IMR-90 (cell line): ENCODE results near the gene IL17D.

ENCODE experiments used
- CEBPB ChIP-seq: IDR thresholded peaks from 2 replicates; pipeline ENCODE4 v1.6.1; 2012; ENCODE audit warnings: low read depth, low read length, improper control_type of control experiment
- CHD1 ChIP-seq: IDR thresholded peaks from 2 replicates; pipeline ENCODE4 v1.6.1; 2012; ENCODE audit warnings: low read depth, low read length, improper control_type of control experiment
- CTCF ChIP-seq: conservative IDR thresholded peaks from 2 replicates; pipeline ENCODE4 v1.5.1; 2012; ENCODE audit warnings: mild to moderate bottlenecking, low read depth, low read length, improper control_type of control experiment
- MAZ ChIP-seq: IDR thresholded peaks from 2 replicates; pipeline ENCODE4 v1.6.1; 2012; ENCODE audit warnings: low read depth, mild to moderate bottlenecking, low read length, improper control_type of control experiment, moderate library complexity, borderline replicate concordance
- MXI1 ChIP-seq: IDR thresholded peaks from 2 replicates; pipeline ENCODE4 v1.6.1; 2012; ENCODE audit warnings: low read depth, mild to moderate bottlenecking, low read length, moderate library complexity, borderline replicate concordance
- POLR2A ChIP-seq: IDR thresholded peaks from 2 replicates; pipeline ENCODE4 v1.6.1; 2012; ENCODE audit warnings: mild to moderate bottlenecking, low read depth, low read length
- RAD21 ChIP-seq: IDR thresholded peaks from 2 replicates; pipeline ENCODE4 v1.6.1; 2012; ENCODE audit warnings: low read length, improper control_type of control experiment
- USF2 ChIP-seq: fragments of 150-350 bp; IDR thresholded peaks from 2 replicates; pipeline ENCODE4 v1.6.1; 2017; ENCODE audit warnings: mild to moderate bottlenecking, antibody characterized with exemption, low read length, low read depth

GRCh38 chr13:20676213-20676612 lies 27.3 kb upstream of the IL17D start:
- TF ChIP-seq CTCF (no peak), CHD1 (no peak), RAD21 (no peak), USF2 (no peak), MAZ (no peak), MXI1 (no peak), POLR2A (no peak), CEBPB (no peak)
